Endothelial cell of umbilical vein (primary cell): ENCODE data around the gene TRPM8. TPM values are rescaled to one million over a fixed set of nuclear protein-coding genes. Genes with fewer than 3 reads are reported as not detected.

Source experiments
- BruUV-seq: library from RNA; stranded (reverse); fragments of 400-500 nt; replicated peaks from 2 replicates; lab custom pipeline; 2021; lab: Mats Ljungman, UMichigan
- CTCF ChIA-PET: fragments of 300-600, 350-600 bp; sonication (Branson Sonifier 250); formaldehyde crosslinking; loops from one replicate; lab custom pipeline; 2021; ENCODE audit warnings: antibody characterized with exemption, inconsistent platforms; lab: Charles Lee
- POLR2A ChIA-PET: fragments of 300-600, 350-600 bp; sonication (Branson Sonifier 250); formaldehyde crosslinking; loops from one replicate; lab custom pipeline; 2021; ENCODE audit warnings: antibody characterized with exemption, inconsistent platforms; lab: Charles Lee
- DNase-seq: peaks from one replicate; pipeline ENCODE4 v3.0.0-alpha.2; 2011; ENCODE audit warnings: low read depth, low spot score
- FAIRE-seq: peaks from 2 replicates; lab custom pipeline; 2011; peaks lifted over from hg19 to GRCh38; lab: Jason Lieb, UNC
- H2AFZ ChIP-seq: 2 replicates; pipeline ENCODE4 v1.6.0; 2012; ENCODE audit warnings: low read depth, low read length, control low read depth, inconsistent platforms
- H3K27ac ChIP-seq: 2 replicates; pipeline ENCODE4 v1.5.1; 2011; ENCODE audit warnings: low read depth, mild to moderate bottlenecking, control low read depth, low read length, moderate library complexity; ENCODE audit not compliant: insufficient read depth
- H3K27me3 ChIP-seq, 2 experiments: 2 replicates each; pipeline versions ENCODE4 v1.6.0 to v1.6.1; 2011; ENCODE audit warnings: low read length in 2 of 2, mixed read lengths in 1 of 2; ENCODE audit not compliant: control insufficient read depth in 2 of 2, insufficient read depth in 2 of 2
- H3K36me3 ChIP-seq, 2 experiments: 2 replicates in 1 of 2; 3 replicates in 1 of 2; pipeline ENCODE4 v1.5.1; 2011; ENCODE audit warnings: low read length in 2 of 2, mild to moderate bottlenecking in 1 of 2, moderate library complexity in 1 of 2; ENCODE audit not compliant: control insufficient read depth in 2 of 2, insufficient read depth in 2 of 2; ENCODE audit errors: extremely low read depth in 1 of 2
- H3K4me1 ChIP-seq: 3 replicates; pipeline ENCODE4 v1.5.1; 2011; ENCODE audit warnings: mild to moderate bottlenecking, low read length; ENCODE audit not compliant: control insufficient read depth, insufficient read depth; ENCODE audit errors: extremely low read depth
- H3K4me2 ChIP-seq: 2 replicates; pipeline ENCODE4 v1.6.1; 2011; ENCODE audit warnings: low read length, control low read depth, mixed read lengths; ENCODE audit not compliant: insufficient read depth
- H3K4me3 ChIP-seq, 3 experiments: fragments of 200-600 bp in 1 of 3; sonication (generic), shearing (Covaris generic) in 1 of 3; replicated peaks in 1 of 3; 2 replicates each; pipeline ENCODE4 v1.5.1; 2011 to 2016; ENCODE audit warnings: control low read depth in 3 of 3, low read length in 3 of 3, mild to moderate bottlenecking in 2 of 3, inconsistent platforms in 1 of 3, low read depth in 1 of 3, moderate library complexity in 1 of 3; ENCODE audit not compliant: insufficient read depth in 1 of 3
- H3K79me2 ChIP-seq: 2 replicates; pipeline ENCODE4 v1.6.0; 2012; ENCODE audit warnings: low read length, inconsistent platforms; ENCODE audit not compliant: control insufficient read depth, insufficient read depth
- H3K9ac ChIP-seq: replicated peaks from 2 replicates; pipeline ENCODE3; 2011; ENCODE audit warnings: low read length, control low read depth; ENCODE audit not compliant: insufficient read depth; ENCODE audit errors: extremely low read depth
- H3K9me1 ChIP-seq: replicated peaks from 3 replicates; pipeline ENCODE4 v1.6.0; 2011; ENCODE audit warnings: mild to moderate bottlenecking, low read length; ENCODE audit not compliant: control insufficient read depth, insufficient read depth; ENCODE audit errors: extremely low read depth
- H3K9me3 ChIP-seq: replicated peaks from 2 replicates; pipeline ENCODE4 v1.5.1; 2012; ENCODE audit warnings: low read length, inconsistent platforms; ENCODE audit not compliant: control insufficient read depth, insufficient read depth
- H4K20me1 ChIP-seq: replicated peaks from 2 replicates; pipeline ENCODE3; 2011; ENCODE audit warnings: mild to moderate bottlenecking, low read length; ENCODE audit not compliant: control insufficient read depth, insufficient read depth; ENCODE audit errors: extremely low read depth
- CTCF ChIP-seq, 2 donors: IDR thresholded peaks; 1 replicate in 1 of 2; 2 replicates in 1 of 2; pipeline ENCODE4 v1.5.1; 2011; ENCODE audit warnings: low read length in 2 of 2, mild to moderate bottlenecking in 2 of 2, moderate library complexity in 2 of 2, control low read depth in 1 of 2, inconsistent platforms in 1 of 2, low read depth in 1 of 2; ENCODE audit not compliant: insufficient read depth in 1 of 2; ENCODE audit errors: extremely low read depth in 1 of 2
- dilution Hi-C: fragments of 300-500 bp; cut with MboI; formaldehyde crosslinking; loops from one replicate; pipeline ENCODE4 v1.15.0; 2019; ENCODE audit warnings: low sequenced_read_pairs; ENCODE audit not compliant: extremely low pct_ligation_motif_present
- intact Hi-C: fragments of 100-400 bp; cut with micrococcal nuclease; formaldehyde crosslinking; loops from one replicate; pipeline ENCODE4 v1.10.0; 2022
- polyA plus RNA-seq, 4 experiments: library from polyadenylated mRNA; depleted of rRNA in 3 of 4; stranded (reverse) in 3 of 4; unstranded in 1 of 4; fragments of >200 nt; gene quantifications; 2 replicates each; pipeline versions ENCODE4 v1.2.1 to v1.2.3, GENCODE V29; 2011 to 2012; ENCODE audit warnings: missing spikeins in 1 of 4
- total RNA-seq: library from RNA; stranded (reverse); gene quantifications from 2 replicates; pipeline ENCODE4 v1.2.3, GENCODE V29; 2021
- TF ChIP-seq, protein P1 (sequence below): IDR thresholded peaks from 2 replicates; pipeline ENCODE4 v1.6.1; 2011; ENCODE audit not compliant: insufficient read depth, insufficient read length

TRPM8 gene
- total and polyA plus RNA-seq, 2 donors (not counting 3 experiments of a cell fraction or from before 2014, with no cell fraction given) = not detected

DNA sequence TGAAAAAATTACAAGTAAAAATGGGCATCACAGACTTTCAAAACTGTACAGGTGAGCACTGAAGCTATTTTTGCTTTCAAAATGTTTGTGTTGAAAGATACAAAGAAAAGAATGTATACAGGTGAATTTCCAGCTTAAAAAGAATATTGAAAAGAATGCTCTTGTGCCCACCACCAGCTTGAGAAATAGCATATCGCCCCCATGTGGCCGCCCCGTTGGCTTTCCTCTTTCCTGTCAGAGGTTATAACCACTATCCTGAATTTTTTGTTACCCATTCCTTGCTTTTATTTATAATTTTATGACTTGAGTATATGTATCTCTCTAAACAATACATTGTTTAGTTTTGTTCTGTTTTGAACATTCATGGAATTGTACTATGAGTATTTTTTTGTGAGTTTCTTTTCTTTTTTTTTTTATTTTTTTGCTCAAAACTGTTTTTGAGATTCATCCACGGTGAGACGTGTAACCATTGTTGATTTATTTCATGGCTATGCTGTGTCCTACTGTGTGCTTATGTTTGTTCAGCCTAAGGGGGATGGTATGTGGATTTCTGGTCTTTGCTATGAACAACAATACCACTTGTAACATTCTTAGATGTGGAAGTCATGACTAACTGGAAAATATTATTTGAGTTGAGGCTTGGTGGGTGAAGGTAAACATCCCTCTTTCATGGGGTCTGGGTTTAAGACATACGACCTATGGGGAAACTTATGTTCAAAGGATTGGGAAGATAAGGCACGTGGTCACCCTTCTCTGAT is 11.6 kb downstream of the TRPM8 start:
- Histone ChIP-seq H2AFZ (no peak overlapping the region), H4K20me1 (no peaks in the 10 kb centered on the region), H3K27ac (no peak overlapping the region), H3K9ac (no peak overlapping the region), H3K36me3 (no peaks in the 10 kb centered on the region), H3K27me3 (peaks cover 0 to 2% of the 10 kb centered on the region in 2 experiments), H3K9me3 (no peaks in the 10 kb centered on the region), H3K4me2 (no peak overlapping the region), H3K79me2 (no peaks in the 10 kb centered on the region), H3K9me1 (no peaks in the 10 kb centered on the region), H3K4me3 (no peak overlapping the region), H3K4me1 (no peaks in the 10 kb centered on the region)
- ChIA-PET POLR2A (interaction anchor here (0.7 kb wide), 1 partner anchor 447 kb away, joined by 3 read pairs; no protein-coding TSS in a partner anchor), CTCF (interaction anchor here (0.7 to 1.2 kb wide), 11 partner anchors 8 to 527 kb away, joined by 3 to 17 read pairs (median 4); partner anchors contain the start of gene TRPM8)
- dilution Hi-C loops = no loop called here
- intact Hi-C loops = no loop called here
- TF ChIP-seq, protein P1, sequence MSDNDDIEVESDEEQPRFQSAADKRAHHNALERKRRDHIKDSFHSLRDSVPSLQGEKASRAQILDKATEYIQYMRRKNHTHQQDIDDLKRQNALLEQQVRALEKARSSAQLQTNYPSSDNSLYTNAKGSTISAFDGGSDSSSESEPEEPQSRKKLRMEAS = no peak
- peak; percentile 59 to 62 for TF ChIP-seq CTCF (IDR thresholded peaks at IDR 0.05; ENCODE audit: extremely low read depth in 1 of 2, insufficient read depth in 1 of 2, low read depth in 1 of 2, low read length in 2 of 2)
- no peak for FAIRE-seq
- DNase-seq = peak; percentile 39
- no TSS peak for BruUV-seq
